ENCODE results near the gene GRIN2A.

The GRIN2A gene

GRCh38 chr16:9772526-9773225 lies 409.6 kb downstream of the GRIN2A start:
- no peak overlapping the region for H3K27ac ChIP-seq (ENCODE audit: low read depth, low read length)
- H3K9ac ChIP-seq (ENCODE audit: low read length), result no peak overlapping the region
- H3K9me3 ChIP-seq (ENCODE audit: control insufficient read depth, insufficient read depth, low read depth, low read length), result no peaks in the 10 kb centered on the region
- H3K4me3 ChIP-seq (ENCODE audit: low read depth, low read length), result no peak overlapping the region
- peaks cover 4% of the 10 kb centered on the region; the same call in 1 of the 2 replicates for H3K36me3 ChIP-seq (ENCODE audit: control insufficient read depth, insufficient read depth, low read length)
- no peaks in the 10 kb centered on the region for H3K27me3 ChIP-seq (ENCODE audit: control insufficient read depth, insufficient read depth, low read length)
- no peaks in the 10 kb centered on the region; the same call in 1 of the 2 replicates for H3K4me1 ChIP-seq (ENCODE audit: control insufficient read depth, insufficient read depth, low read length)

GRCh38 chr16:9766891-9767290 lies 415.3 kb downstream of the GRIN2A start:
- Histone ChIP-seq H3K9ac (ENCODE audit: low read length) (no peak overlapping the region), H3K36me3 (ENCODE audit: control insufficient read depth, insufficient read depth, low read length) (peaks cover 15% of the 10 kb centered on the region; the same call in 1 of the 2 replicates), H3K4me1 (ENCODE audit: control insufficient read depth, insufficient read depth, low read length) (peaks cover 9% of the 10 kb centered on the region), H3K4me3 (ENCODE audit: low read depth, low read length) (no peak overlapping the region), H3K27ac (ENCODE audit: low read depth, low read length) (no peak overlapping the region), H3K27me3 (ENCODE audit: control insufficient read depth, insufficient read depth, low read length) (no peaks in the 10 kb centered on the region), H3K9me3 (ENCODE audit: control insufficient read depth, insufficient read depth, low read depth, low read length) (no peaks in the 10 kb centered on the region)

- H3K27me3 ChIP-seq (ENCODE audit: control insufficient read depth, insufficient read depth, low read length), result no peaks in the 10 kb centered on the region
These were observed 418.7 kb downstream of the GRIN2A start for GRCh38 chr16:9763505-9763904.

GRCh38 chr16:9761870-9762269 lies 420.4 kb downstream of the GRIN2A start:
- H3K4me3 ChIP-seq (ENCODE audit: low read depth, low read length), result no peak overlapping the region
- peaks cover 11% of the 10 kb centered on the region for H3K4me1 ChIP-seq (ENCODE audit: control insufficient read depth, insufficient read depth, low read length)
- no peaks in the 10 kb centered on the region for H3K9me3 ChIP-seq (ENCODE audit: control insufficient read depth, insufficient read depth, low read depth, low read length)
- no peak overlapping the region for H3K27ac ChIP-seq (ENCODE audit: low read depth, low read length)
- H3K9ac ChIP-seq (ENCODE audit: low read length), result no peak overlapping the region
- H3K36me3 ChIP-seq (ENCODE audit: control insufficient read depth, insufficient read depth, low read length), result peaks cover 11% of the 10 kb centered on the region; the same call in 1 of the 2 replicates
- H3K27me3 ChIP-seq (ENCODE audit: control insufficient read depth, insufficient read depth, low read length), result no peaks in the 10 kb centered on the region

More at GRCh38 chr16:9763505-9763904, 418.7 kb downstream of the GRIN2A start:
- Histone ChIP-seq H3K4me1 (ENCODE audit: control insufficient read depth, insufficient read depth, low read length) (peaks cover 9% of the 10 kb centered on the region), H3K9ac (ENCODE audit: low read length) (no peak overlapping the region), H3K4me3 (ENCODE audit: low read depth, low read length) (no peak overlapping the region), H3K36me3 (ENCODE audit: control insufficient read depth, insufficient read depth, low read length) (peaks cover 14% of the 10 kb centered on the region; the same call in 1 of the 2 replicates), H3K9me3 (ENCODE audit: control insufficient read depth, insufficient read depth, low read depth, low read length) (no peaks in the 10 kb centered on the region), H3K27ac (ENCODE audit: low read depth, low read length) (no peak overlapping the region)

- H3K27me3 ChIP-seq (ENCODE audit: control insufficient read depth, insufficient read depth, low read length), result no peaks in the 10 kb centered on the region
- H3K9me3 ChIP-seq (ENCODE audit: control insufficient read depth, insufficient read depth, low read depth, low read length), result no peaks in the 10 kb centered on the region
- H3K4me1 ChIP-seq (ENCODE audit: control insufficient read depth, insufficient read depth, low read length), result peaks cover 16% of the 10 kb centered on the region; the same call in 1 of the 2 replicates
- no peak overlapping the region for H3K27ac ChIP-seq (ENCODE audit: low read depth, low read length)
- H3K9ac ChIP-seq (ENCODE audit: low read length), result no peak overlapping the region
- H3K4me3 ChIP-seq (ENCODE audit: low read depth, low read length), result no peak overlapping the region
- H3K36me3 ChIP-seq (ENCODE audit: control insufficient read depth, insufficient read depth, low read length), result peaks cover 6% of the 10 kb centered on the region; the same call in 1 of the 2 replicates
These were observed 424.5 kb downstream of the GRIN2A start for GRCh38 chr16:9757687-9758086.

- Histone ChIP-seq H3K27me3 (ENCODE audit: control insufficient read depth, insufficient read depth, low read length) (no peaks in the 10 kb centered on the region), H3K36me3 (ENCODE audit: control insufficient read depth, insufficient read depth, low read length) (no peaks in the 10 kb centered on the region), H3K4me1 (ENCODE audit: control insufficient read depth, insufficient read depth, low read length) (peaks cover 19% of the 10 kb centered on the region; the same call in 1 of the 2 replicates), H3K9ac (ENCODE audit: low read length) (no peak overlapping the region), H3K4me3 (ENCODE audit: low read depth, low read length) (no peak overlapping the region), H3K27ac (ENCODE audit: low read depth, low read length) (no peak overlapping the region), H3K9me3 (ENCODE audit: control insufficient read depth, insufficient read depth, low read depth, low read length) (no peaks in the 10 kb centered on the region)
These were observed 425.8 kb downstream of the GRIN2A start for GRCh38 chr16:9756434-9756833.

- no peaks in the 10 kb centered on the region for H3K27me3 ChIP-seq (ENCODE audit: control insufficient read depth, insufficient read depth, low read length)
- H3K36me3 ChIP-seq (ENCODE audit: control insufficient read depth, insufficient read depth, low read length), result no peaks in the 10 kb centered on the region
- H3K4me1 ChIP-seq (ENCODE audit: control insufficient read depth, insufficient read depth, low read length), result peaks cover 19% of the 10 kb centered on the region; the same call in 1 of the 2 replicates
- no peak overlapping the region for H3K4me3 ChIP-seq (ENCODE audit: low read depth, low read length)
- H3K9me3 ChIP-seq (ENCODE audit: control insufficient read depth, insufficient read depth, low read depth, low read length), result no peaks in the 10 kb centered on the region
- no peak overlapping the region for H3K9ac ChIP-seq (ENCODE audit: low read length)
- H3K27ac ChIP-seq (ENCODE audit: low read depth, low read length), result no peak overlapping the region
These were observed 427.1 kb downstream of the GRIN2A start for GRCh38 chr16:9755081-9755480.

GRCh38 chr16:9741776-9742175 lies 440.5 kb downstream of the GRIN2A start:
- Histone ChIP-seq H3K36me3 (ENCODE audit: control insufficient read depth, insufficient read depth, low read length) (peaks cover 6% of the 10 kb centered on the region; the same call in 1 of the 2 replicates), H3K27me3 (ENCODE audit: control insufficient read depth, insufficient read depth, low read length) (no peaks in the 10 kb centered on the region), H3K9me3 (ENCODE audit: control insufficient read depth, insufficient read depth, low read depth, low read length) (no peaks in the 10 kb centered on the region), H3K9ac (ENCODE audit: low read length) (no peak overlapping the region), H3K4me3 (ENCODE audit: low read depth, low read length) (no peak overlapping the region), H3K27ac (ENCODE audit: low read depth, low read length) (no peak overlapping the region), H3K4me1 (ENCODE audit: control insufficient read depth, insufficient read depth, low read length) (no peaks in the 10 kb centered on the region)

- Histone ChIP-seq H3K36me3 (ENCODE audit: control insufficient read depth, insufficient read depth, low read length) (peaks cover 6% of the 10 kb centered on the region; the same call in 1 of the 2 replicates), H3K9me3 (ENCODE audit: control insufficient read depth, insufficient read depth, low read depth, low read length) (no peaks in the 10 kb centered on the region), H3K27me3 (ENCODE audit: control insufficient read depth, insufficient read depth, low read length) (no peaks in the 10 kb centered on the region), H3K4me1 (ENCODE audit: control insufficient read depth, insufficient read depth, low read length) (peaks cover 3% of the 10 kb centered on the region; the same call in 1 of the 2 replicates), H3K27ac (ENCODE audit: low read depth, low read length) (no peak overlapping the region), H3K9ac (ENCODE audit: low read length) (no peak overlapping the region), H3K4me3 (ENCODE audit: low read depth, low read length) (no peak overlapping the region)
These were observed 442.9 kb downstream of the GRIN2A start for GRCh38 chr16:9739301-9739700.

GRCh38 chr16:9738690-9739089 lies 443.5 kb downstream of the GRIN2A start:
- no peak overlapping the region for H3K27ac ChIP-seq (ENCODE audit: low read depth, low read length)
- H3K9me3 ChIP-seq (ENCODE audit: control insufficient read depth, insufficient read depth, low read depth, low read length), result no peaks in the 10 kb centered on the region
- no peak overlapping the region for H3K4me3 ChIP-seq (ENCODE audit: low read depth, low read length)
- peaks cover 4% of the 10 kb centered on the region; the same call in 1 of the 2 replicates for H3K4me1 ChIP-seq (ENCODE audit: control insufficient read depth, insufficient read depth, low read length)
- H3K36me3 ChIP-seq (ENCODE audit: control insufficient read depth, insufficient read depth, low read length), result peaks cover 8% of the 10 kb centered on the region; the same call in 1 of the 2 replicates
- H3K27me3 ChIP-seq (ENCODE audit: control insufficient read depth, insufficient read depth, low read length), result no peaks in the 10 kb centered on the region
- H3K9ac ChIP-seq (ENCODE audit: low read length), result no peak overlapping the region

GRCh38 chr16:9736547-9736946 lies 445.7 kb downstream of the GRIN2A start:
- H3K4me1 ChIP-seq (ENCODE audit: control insufficient read depth, insufficient read depth, low read length), result peaks cover 4% of the 10 kb centered on the region; the same call in 1 of the 2 replicates
- no peak overlapping the region for H3K4me3 ChIP-seq (ENCODE audit: low read depth, low read length)
- H3K36me3 ChIP-seq (ENCODE audit: control insufficient read depth, insufficient read depth, low read length), result peaks cover 13% of the 10 kb centered on the region
- no peak overlapping the region for H3K27ac ChIP-seq (ENCODE audit: low read depth, low read length)
- H3K9ac ChIP-seq (ENCODE audit: low read length), result no peak overlapping the region
- no peaks in the 10 kb centered on the region for H3K9me3 ChIP-seq (ENCODE audit: control insufficient read depth, insufficient read depth, low read depth, low read length)
- no peaks in the 10 kb centered on the region for H3K27me3 ChIP-seq (ENCODE audit: control insufficient read depth, insufficient read depth, low read length)
